ENCODE results near the gene VDAC1. TPM values are rescaled to one million over a fixed set of nuclear protein-coding genes. Genes with fewer than 3 reads are reported as not detected.
"Not testable (repeated sequence)": the region's sequence is repeated elsewhere in the genome, so short reads cannot be mapped to it uniquely, and the experiment has no call there.

Gene VDAC1
- total and polyA plus RNA-seq, 4 donors, result 72.2 to 126 (median 96.4) TPM

GRCh38 chr5:133938039-133938821, 66.5 kb downstream of the VDAC1 start:
- DNase-seq (peak in 1 of 2 donors; percentile 30), ATAC-seq (ENCODE audit: low FRiP score) (no peak)
- Histone ChIP-seq H3K4me1 (ENCODE audit: control insufficient read depth in 1 of 2, insufficient read depth in 2 of 2, low read length in 2 of 2) (no peaks in the 10 kb centered on the region), H3K36me3 (ENCODE audit: control insufficient read depth in 1 of 2, insufficient read depth in 2 of 2, low read length in 1 of 2) (no peaks in the 10 kb centered on the region), H3K9me3 (ENCODE audit: control insufficient read depth, low read length) (no peaks in the 10 kb centered on the region), H3K4me3 (ENCODE audit: low read length in 2 of 2) (no peak overlapping the region), H3K27me3 (ENCODE audit: control insufficient read depth in 1 of 2, insufficient read depth in 2 of 2, low read length in 1 of 2) (no peaks in the 10 kb centered on the region), H3K27ac (ENCODE audit: low read depth in 1 of 2, low read length in 2 of 2) (no peak overlapping the region)
- WGBS, 2 donors, result 63 to 65% methylated on average over 6 of the region's 6 CpGs
- intact Hi-C loops (cut with DNase I), result no loop called here

- H3K36me3 ChIP-seq (ENCODE audit: control insufficient read depth in 1 of 2, insufficient read depth in 2 of 2, low read length in 1 of 2); intact Hi-C loops (cut with DNase I): not testable (repeated sequence)
- 95 to 96% methylated on average over 3 of the region's 3 CpGs for WGBS, 2 donors
Observed at GRCh38 chr5:133937628-133938027, 67.1 kb downstream of the VDAC1 start.

GRCh38 chr5:133936651-133937015, 68.1 kb downstream of the VDAC1 start:
- no peak for ATAC-seq (ENCODE audit: low FRiP score)
- Histone ChIP-seq H3K27me3 (ENCODE audit: control insufficient read depth in 1 of 2, insufficient read depth in 2 of 2, low read length in 1 of 2) (no peaks in the 10 kb centered on the region), H3K4me3 (ENCODE audit: low read length in 2 of 2) (no peak overlapping the region), H3K27ac (ENCODE audit: low read depth in 1 of 2, low read length in 2 of 2) (no peak overlapping the region), H3K36me3 (ENCODE audit: control insufficient read depth in 1 of 2, insufficient read depth in 2 of 2, low read length in 1 of 2) (no peaks in the 10 kb centered on the region), H3K9me3 (ENCODE audit: control insufficient read depth, low read length) (no peaks in the 10 kb centered on the region), H3K4me1 (ENCODE audit: control insufficient read depth in 1 of 2, insufficient read depth in 2 of 2, low read length in 2 of 2) (no peaks in the 10 kb centered on the region)
- WGBS, 2 donors, result 82 to 83% methylated on average over 3 of the region's 3 CpGs
- intact Hi-C loops (cut with DNase I), result no loop called here
- peak in 1 of 2 donors; percentile 26 for DNase-seq

More at GRCh38 chr5:133937628-133938027, 67.1 kb downstream of the VDAC1 start:
- DNase-seq, result peak in 1 of 2 donors; percentile 12
- not testable (repeated sequence) for H3K27me3 ChIP-seq (ENCODE audit: control insufficient read depth in 1 of 2, insufficient read depth in 2 of 2, low read length in 1 of 2); H3K4me3 ChIP-seq (ENCODE audit: low read length in 2 of 2); H3K4me1 ChIP-seq (ENCODE audit: control insufficient read depth in 1 of 2, insufficient read depth in 2 of 2, low read length in 2 of 2); H3K9me3 ChIP-seq (ENCODE audit: control insufficient read depth, low read length); ATAC-seq (ENCODE audit: low FRiP score); H3K27ac ChIP-seq (ENCODE audit: low read depth in 1 of 2, low read length in 2 of 2)

- DNase-seq, result peak in 1 of 2 donors; percentile 7
- H3K9me3 ChIP-seq (ENCODE audit: control insufficient read depth, low read length); H3K4me3 ChIP-seq (ENCODE audit: low read length in 2 of 2); H3K36me3 ChIP-seq (ENCODE audit: control insufficient read depth in 1 of 2, insufficient read depth in 2 of 2, low read length in 1 of 2); intact Hi-C loops (cut with DNase I); ATAC-seq (ENCODE audit: low FRiP score); H3K27ac ChIP-seq (ENCODE audit: low read depth in 1 of 2, low read length in 2 of 2); H3K27me3 ChIP-seq (ENCODE audit: control insufficient read depth in 1 of 2, insufficient read depth in 2 of 2, low read length in 1 of 2); H3K4me1 ChIP-seq (ENCODE audit: control insufficient read depth in 1 of 2, insufficient read depth in 2 of 2, low read length in 2 of 2): not testable (repeated sequence)
- WGBS, 2 donors, result 95% methylated on average over 10 of the region's 10 CpGs
Observed at GRCh38 chr5:133935991-133936650, 68.7 kb downstream of the VDAC1 start.

- H3K9me3 ChIP-seq (ENCODE audit: control insufficient read depth, low read length), result no peaks in the 10 kb centered on the region
- DNase-seq (peak in 1 of 2 donors; percentile 35), ATAC-seq (ENCODE audit: low FRiP score) (no peak)
- H3K27ac ChIP-seq (ENCODE audit: low read depth in 1 of 2, low read length in 2 of 2), result no peak overlapping the region
- intact Hi-C loops (cut with DNase I), result no loop called here
- 91 to 95% methylated on average over 5 of the region's 5 CpGs for WGBS, 2 donors
- no peaks in the 10 kb centered on the region for H3K4me1 ChIP-seq (ENCODE audit: control insufficient read depth in 1 of 2, insufficient read depth in 2 of 2, low read length in 2 of 2)
- H3K27me3 ChIP-seq (ENCODE audit: control insufficient read depth in 1 of 2, insufficient read depth in 2 of 2, low read length in 1 of 2), result no peaks in the 10 kb centered on the region
- H3K36me3 ChIP-seq (ENCODE audit: control insufficient read depth in 1 of 2, insufficient read depth in 2 of 2, low read length in 1 of 2), result no peaks in the 10 kb centered on the region
- no peak overlapping the region for H3K4me3 ChIP-seq (ENCODE audit: low read length in 2 of 2)
Observed at GRCh38 chr5:133935667-133935940, 69.2 kb downstream of the VDAC1 start.

- H3K4me1 ChIP-seq (ENCODE audit: control insufficient read depth in 1 of 2, insufficient read depth in 2 of 2, low read length in 2 of 2), result no peaks in the 10 kb centered on the region
- no peak overlapping the region for H3K27ac ChIP-seq (ENCODE audit: low read depth in 1 of 2, low read length in 2 of 2)
- H3K27me3 ChIP-seq (ENCODE audit: control insufficient read depth in 1 of 2, insufficient read depth in 2 of 2, low read length in 1 of 2), result no peaks in the 10 kb centered on the region
- intact Hi-C loops (cut with DNase I), result no loop called here
- H3K36me3 ChIP-seq (ENCODE audit: control insufficient read depth in 1 of 2, insufficient read depth in 2 of 2, low read length in 1 of 2), result no peaks in the 10 kb centered on the region
- peak in 1 of 2 donors; percentile 15 for DNase-seq
- WGBS, 2 donors, result 63 to 67% methylated on average over 5 of the region's 5 CpGs
- ATAC-seq (ENCODE audit: low FRiP score), result no peak
- no peak overlapping the region for H3K4me3 ChIP-seq (ENCODE audit: low read length in 2 of 2)
- H3K9me3 ChIP-seq (ENCODE audit: control insufficient read depth, low read length), result no peaks in the 10 kb centered on the region
Observed at GRCh38 chr5:133934822-133935666, 69.7 kb downstream of the VDAC1 start.

GRCh38 chr5:133934311-133934710, 70.5 kb downstream of the VDAC1 start:
- ATAC-seq (ENCODE audit: low FRiP score), result no peak

GRCh38 chr5:133933670-133934295, 71.0 kb downstream of the VDAC1 start:
- Histone ChIP-seq H3K9me3 (ENCODE audit: control insufficient read depth, low read length) (no peaks in the 10 kb centered on the region), H3K36me3 (ENCODE audit: control insufficient read depth in 1 of 2, insufficient read depth in 2 of 2, low read length in 1 of 2) (no peaks in the 10 kb centered on the region), H3K4me3 (ENCODE audit: low read length in 2 of 2) (no peak overlapping the region), H3K27ac (ENCODE audit: low read depth in 1 of 2, low read length in 2 of 2) (no peak overlapping the region), H3K27me3 (ENCODE audit: control insufficient read depth in 1 of 2, insufficient read depth in 2 of 2, low read length in 1 of 2) (no peaks in the 10 kb centered on the region), H3K4me1 (ENCODE audit: control insufficient read depth in 1 of 2, insufficient read depth in 2 of 2, low read length in 2 of 2) (no peaks in the 10 kb centered on the region)
- 84 to 86% methylated on average over 12 of the region's 12 CpGs for WGBS, 2 donors
- ATAC-seq (ENCODE audit: low FRiP score) (no peak), DNase-seq (peak in 1 of 2 donors; percentile 55)
- intact Hi-C loops (cut with DNase I), result no loop called here

More at GRCh38 chr5:133934311-133934710, 70.5 kb downstream of the VDAC1 start:
- no peaks in the 10 kb centered on the region for H3K27me3 ChIP-seq (ENCODE audit: control insufficient read depth in 1 of 2, insufficient read depth in 2 of 2, low read length in 1 of 2)
- H3K9me3 ChIP-seq (ENCODE audit: control insufficient read depth, low read length), result no peaks in the 10 kb centered on the region
- no peaks in the 10 kb centered on the region for H3K4me1 ChIP-seq (ENCODE audit: control insufficient read depth in 1 of 2, insufficient read depth in 2 of 2, low read length in 2 of 2)
- no peak overlapping the region for H3K4me3 ChIP-seq (ENCODE audit: low read length in 2 of 2)
- 84 to 85% methylated on average over 5 of the region's 5 CpGs for WGBS, 2 donors
- intact Hi-C loops (cut with DNase I), result no loop called here
- DNase-seq, result no peak
- no peaks in the 10 kb centered on the region for H3K36me3 ChIP-seq (ENCODE audit: control insufficient read depth in 1 of 2, insufficient read depth in 2 of 2, low read length in 1 of 2)
- no peak overlapping the region for H3K27ac ChIP-seq (ENCODE audit: low read depth in 1 of 2, low read length in 2 of 2)

Data from aorta (tissue), 5 donors.